ENCODE results near the gene PDLIM4.

The PDLIM4 gene

GRCh38 chr5:132253452-132254320 is 3.8 kb upstream of the PDLIM4 start:
- DNase-seq, result no peak

- DNase-seq, result no peak
Measured at GRCh38 chr5:132254321-132254977, 3.0 kb upstream of the PDLIM4 start.

- DNase-seq, result no peak
Measured at GRCh38 chr5:132256086-132256782, 1.3 kb upstream of the PDLIM4 start.

GRCh38 chr5:132256783-132257130 is 739 bp upstream of the PDLIM4 start:
- no peak for DNase-seq

DNA sequence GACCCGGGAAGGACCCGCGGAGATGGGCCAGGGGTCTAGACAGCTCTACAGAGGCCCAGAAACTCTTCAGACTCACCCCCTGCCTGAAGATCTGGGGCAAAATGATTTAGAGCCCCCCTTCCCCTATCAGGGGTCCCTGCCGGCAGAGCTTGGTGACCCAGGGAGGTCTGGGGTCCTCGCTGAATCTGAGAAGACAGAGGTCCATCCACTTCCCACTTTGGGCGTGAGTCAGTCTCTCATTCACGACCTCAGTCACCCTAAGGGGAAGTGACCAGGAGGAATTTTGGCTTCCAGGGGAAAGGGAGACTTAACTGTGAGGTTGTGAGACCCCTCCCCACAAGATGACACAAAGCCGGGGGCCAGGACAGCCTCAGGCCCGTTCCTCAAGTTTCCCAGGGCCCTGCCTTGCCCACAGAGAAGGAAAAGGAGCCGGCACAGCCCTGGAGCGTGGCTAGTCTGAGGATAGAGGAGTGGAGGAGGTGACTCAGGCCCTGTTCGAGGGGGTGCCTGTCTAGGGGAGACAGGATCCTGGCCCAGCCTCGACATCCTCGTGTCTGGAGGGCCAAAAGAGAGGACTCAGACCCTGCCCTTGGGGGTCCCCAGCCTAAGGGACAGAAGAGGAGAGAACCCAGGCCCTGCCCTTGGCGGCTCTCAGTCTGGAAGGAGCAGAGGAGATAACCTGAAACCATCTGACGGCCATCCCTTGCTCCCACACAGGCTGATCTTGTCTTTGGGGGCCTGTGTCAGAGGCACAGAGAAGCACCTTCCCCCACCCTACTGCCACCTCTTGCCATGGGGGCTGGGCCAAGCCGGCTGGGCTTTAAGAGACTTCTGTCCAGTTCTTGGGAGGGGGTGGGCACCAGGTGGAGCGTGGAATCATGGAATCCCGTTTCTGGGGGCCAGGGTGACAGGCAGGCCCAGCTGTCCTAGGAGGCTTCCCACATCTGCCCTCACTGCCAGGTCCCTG is 889 bp downstream of the PDLIM4 start:
- DNase-seq, result peak; percentile 44

DNA sequence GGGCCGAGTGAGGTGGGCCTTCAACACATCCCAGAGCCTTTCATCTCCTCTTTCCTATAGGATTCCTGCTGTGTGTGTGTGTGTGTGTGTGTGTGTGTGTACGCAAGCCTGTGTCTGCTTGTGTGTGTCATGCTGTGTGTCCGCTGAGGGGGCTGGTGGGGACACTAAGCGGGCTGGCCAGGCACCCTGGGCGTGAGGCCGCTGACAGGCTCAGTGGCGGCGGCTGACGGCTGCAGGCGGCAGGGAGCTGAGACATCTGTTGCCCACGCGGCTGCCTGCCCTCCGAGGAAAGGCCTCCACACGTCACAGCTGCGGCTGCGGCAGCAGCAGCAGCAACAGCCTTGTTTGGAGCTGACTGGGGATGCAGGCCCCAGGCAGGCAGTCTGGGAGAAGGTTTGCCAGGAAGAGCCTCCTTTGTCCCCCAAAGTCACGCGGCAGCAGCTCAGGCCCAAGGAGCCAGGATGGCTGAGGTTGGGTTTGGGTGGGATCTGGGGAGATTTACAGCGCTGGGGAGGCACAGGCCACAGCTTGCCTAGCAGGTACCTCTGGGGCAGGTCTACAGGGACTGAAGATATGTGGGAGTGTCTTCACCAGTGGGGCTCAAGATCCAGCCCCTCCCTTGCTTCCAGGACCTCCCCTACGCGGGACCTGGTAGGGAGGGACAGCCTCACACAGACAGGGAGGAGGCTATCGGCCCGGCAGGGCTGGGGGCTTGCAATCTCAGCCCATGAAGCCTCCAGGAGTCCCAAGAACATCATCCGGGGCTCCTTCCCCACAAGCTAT is 1.8 kb downstream of the PDLIM4 start:
- peak; percentile 60 for DNase-seq

DNA sequence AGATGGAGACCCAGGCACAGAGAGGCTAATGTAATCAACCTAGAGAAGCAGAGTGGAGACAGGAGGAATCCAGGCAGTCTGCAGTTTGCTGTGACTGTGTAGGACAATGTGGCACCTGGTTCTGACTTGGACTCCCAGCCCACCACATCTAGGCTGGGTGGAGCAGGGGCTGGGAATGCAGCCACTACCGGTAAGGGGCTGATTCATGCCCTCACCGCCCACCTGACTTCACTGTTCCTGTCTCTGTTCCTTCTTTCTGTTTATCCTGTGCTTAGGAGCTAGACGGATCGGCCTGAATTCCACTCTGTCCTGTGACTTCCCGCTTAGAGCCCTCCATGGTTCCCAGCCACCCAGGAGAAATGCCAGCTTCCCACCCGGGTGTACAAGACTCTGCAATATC is 2.6 kb downstream of the PDLIM4 start:
- DNase-seq, result peak; percentile 37

DNA sequence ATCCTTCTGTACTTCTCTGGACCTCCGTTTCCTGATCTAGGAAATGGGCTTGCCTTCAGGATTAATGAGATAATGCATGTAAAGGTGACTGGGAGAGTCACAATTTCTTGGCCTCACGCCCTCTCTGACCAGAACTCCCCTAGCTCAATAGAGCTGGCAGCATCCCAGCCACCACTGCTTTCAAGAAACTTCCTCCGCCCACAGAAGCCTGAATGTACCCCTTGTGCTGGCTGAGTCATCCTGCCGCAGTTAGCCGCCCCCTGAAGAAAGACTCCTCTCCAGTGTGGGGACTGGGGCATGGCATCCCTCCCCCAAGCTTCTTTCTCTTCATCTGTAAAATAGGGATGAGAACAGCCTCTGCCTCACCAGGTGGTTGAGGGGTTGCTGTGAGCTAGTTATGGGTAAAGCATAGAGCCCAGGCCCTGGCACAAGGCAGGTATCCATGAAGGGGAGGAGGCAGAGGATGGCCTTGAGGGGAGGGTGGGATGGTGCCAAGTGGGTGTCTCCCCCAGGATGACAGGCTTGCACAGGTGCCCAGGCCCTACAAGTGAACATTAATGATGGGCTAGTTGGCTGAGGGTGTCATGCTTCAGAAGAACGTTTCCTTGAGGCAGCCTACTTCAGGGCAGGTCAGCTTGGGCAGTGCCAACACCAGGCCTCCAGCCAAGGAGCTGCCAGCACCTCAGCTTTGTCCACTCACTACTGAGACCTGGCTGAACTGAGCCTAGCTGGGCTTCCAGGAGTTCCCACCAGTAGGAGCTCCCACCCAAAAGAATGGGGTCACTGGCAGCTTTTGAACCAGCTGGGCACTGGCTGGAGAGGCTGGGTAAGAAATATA is 3.4 kb downstream of the PDLIM4 start:
- peak; percentile 91 for DNase-seq

DNA sequence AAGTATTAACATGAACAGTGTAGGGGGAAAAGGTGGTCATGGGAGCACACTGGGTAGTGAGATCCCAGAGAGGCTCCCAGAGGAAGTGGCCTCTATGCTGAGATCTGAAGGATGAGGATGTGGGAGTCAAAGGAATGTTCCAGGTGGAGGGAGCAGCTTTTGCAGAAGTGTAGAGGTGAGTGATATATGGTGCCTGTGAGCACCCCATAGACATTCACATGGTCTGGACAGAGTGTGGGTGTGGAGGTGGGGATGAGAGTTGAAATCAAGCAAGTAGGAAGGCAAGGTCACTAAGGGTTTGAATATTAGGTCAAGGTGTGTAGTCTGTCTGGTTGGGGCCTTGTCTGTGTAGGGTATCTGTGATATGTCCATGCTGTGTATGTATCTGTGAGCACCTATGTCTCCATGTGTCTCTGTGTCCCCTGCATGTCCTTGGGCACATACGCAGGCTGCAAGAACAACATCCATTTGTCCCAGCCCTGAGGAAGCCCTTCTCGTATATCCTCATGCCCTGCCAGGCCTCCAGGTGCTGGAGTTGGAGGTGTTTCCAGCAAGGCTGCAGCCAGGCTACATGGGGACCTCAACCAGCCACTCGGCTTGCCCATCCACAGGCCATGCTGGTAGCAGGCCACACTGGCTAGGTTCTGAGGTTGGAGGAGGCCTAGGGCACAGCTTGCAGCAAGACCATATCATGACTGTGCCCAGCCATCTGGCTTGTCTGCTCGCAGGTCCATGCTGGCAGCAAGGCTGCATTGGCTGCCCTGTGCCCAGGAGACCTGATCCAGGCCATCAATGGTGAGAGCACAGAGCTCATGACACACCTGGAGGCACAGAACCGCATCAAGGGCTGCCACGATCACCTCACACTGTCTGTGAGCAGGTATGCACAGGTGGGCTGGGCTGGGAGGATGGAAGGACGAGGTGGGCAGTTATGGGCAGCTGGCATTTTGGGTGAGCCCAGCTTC is 4.7 kb downstream of the PDLIM4 start:
- DNase-seq, result no peak

DNA sequence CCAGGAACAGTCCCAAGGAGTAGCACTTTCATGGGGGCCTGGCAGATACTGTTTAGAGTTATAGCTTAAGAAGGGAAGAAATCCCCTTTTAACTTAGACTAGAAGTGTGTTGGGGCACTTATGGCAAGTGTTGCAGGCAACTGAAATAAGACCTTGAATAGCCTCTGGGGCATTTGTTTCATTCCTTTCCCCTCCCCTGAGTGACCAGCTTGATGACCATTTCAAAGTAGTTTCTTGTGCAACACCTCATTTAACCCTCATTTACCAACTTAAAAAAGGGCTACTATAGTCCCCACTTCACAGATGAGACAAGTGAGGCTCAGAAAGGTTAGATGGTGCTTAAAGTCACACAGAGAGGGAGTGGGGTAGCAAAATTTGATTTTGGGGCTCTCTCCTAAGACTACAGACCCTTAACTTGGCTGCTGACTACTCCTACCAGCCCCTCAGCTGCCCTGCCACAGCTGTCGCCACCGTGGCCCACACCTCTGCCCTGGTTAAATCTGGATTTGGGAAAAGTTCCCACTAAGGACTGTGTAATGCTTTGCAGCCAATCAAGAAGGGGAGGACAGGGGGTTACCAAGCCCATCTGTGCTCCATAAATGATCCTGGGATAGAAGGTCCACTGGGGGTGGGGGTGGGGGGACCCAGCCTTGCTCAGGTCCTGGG is 5.5 kb downstream of the PDLIM4 start:
- DNase-seq, result no peak

GRCh38 chr5:132263548-132264261 is 6.2 kb downstream of the PDLIM4 start:
- DNase-seq, result peak; percentile 99

DNA sequence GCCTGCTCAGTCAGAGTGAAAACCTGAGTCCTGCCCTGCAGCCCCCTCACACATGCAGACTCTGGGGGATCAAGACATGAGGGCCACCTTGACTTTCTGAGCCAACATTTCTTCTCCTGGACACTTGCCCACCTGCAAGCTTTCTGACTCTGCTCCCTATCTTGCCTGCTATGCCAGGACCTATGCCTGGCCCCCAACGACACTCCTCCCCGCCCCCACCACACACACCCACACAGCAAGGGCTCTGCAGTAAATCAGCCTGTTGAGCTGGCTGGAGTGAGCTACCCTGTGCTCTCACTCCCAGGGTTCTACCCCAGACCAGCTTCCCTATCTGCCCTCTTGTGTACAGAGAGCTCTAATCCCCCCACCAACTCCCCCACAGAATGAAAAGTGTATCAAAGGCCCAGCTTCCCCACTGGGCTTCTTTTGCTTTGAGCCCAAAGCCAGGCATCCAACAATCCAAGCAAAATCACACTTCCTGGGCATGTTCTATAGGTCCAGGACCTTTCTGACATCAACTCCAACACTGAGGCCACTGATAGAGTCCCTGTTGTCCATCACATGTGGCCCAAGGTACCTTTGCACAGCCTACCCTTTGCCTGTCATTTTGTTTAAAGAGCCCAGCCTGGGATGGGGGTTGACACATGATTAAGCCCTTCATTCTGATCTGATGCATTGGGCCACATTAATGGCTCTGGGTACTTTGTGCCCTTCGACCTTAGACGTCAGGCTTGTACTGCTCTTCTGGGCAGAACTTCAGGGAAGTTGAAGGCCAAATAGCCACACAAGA is 7.2 kb downstream of the PDLIM4 start:
- DNase-seq, result peak; percentile 46

DNA sequence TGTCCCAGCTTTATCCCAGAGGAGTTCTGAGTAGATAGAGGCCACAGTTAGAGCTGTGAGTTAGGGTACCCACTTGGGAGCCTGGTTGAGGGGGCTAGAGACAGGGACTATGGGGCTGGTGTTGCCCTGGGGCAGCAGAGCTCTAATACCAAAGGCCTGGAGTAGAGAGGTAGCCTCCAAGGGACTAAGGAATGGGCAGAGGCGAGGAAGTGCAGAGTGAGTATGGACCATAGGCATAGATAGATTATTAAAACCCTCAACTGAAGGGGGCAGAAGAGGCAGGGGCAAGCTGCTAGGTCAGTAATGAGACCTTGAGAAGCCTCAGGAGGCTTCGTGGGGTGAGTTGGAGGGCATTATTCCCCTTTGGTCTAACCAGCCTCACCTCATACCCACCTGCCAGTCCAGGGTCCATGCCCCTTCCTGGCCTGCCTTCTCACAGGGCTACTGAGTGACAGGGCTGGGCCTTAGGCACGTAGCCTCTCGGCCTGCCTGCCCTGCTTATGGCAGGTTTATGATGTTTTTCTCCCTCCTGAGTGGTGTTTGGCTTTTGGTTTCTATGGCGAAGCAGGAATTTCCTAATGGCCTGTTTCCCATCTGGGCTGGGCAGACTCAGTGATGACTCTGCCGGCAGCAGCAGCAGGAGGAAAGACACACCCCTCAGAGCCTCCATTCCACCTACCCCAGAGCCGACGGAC is 8.0 kb downstream of the PDLIM4 start:
- DNase-seq, result peak; percentile 97

DNA sequence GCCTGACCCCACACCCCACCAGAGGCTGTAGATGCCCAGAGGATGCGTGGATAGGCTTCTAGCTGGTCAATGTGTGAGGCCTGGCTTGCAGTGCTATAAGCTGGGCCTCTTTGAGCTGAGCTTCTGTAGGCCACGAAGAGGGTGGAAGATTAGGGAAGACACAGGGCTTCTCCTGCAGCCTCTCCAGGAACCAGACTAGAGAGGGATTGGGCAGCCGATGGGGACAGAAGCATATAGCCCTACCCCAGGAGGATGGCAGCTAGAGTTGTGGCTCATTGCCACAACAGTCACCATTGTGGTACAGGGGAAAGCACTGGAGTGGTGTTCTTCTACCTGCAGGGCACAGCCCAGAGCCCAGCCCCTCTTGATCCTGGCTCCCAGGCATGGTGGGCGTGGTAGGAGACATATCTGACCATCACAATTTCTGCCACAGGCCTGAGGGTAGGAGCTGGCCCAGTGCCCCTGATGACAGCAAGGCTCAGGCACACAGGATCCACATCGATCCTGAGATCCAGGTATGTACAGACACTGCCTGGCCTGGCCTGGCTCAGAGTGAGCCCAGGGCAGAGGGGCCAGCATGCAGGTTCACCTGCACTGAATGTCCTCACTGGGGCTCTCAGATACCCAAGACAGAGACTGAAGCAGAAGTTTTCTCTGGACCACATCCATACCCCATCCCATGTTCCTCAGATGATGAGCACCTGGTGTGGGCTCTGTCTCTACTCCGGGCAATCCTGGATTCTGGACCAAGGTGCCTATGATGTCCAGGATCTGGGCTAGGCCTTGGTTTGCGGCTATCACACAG is 8.7 kb downstream of the PDLIM4 start:
- peak; percentile 29 for DNase-seq

- no peak for DNase-seq
Measured at GRCh38 chr5:132266836-132267160, 9.3 kb downstream of the PDLIM4 start.

- DNase-seq, result no peak
Measured at GRCh38 chr5:132267166-132267739, 9.8 kb downstream of the PDLIM4 start.
